ENCODE measurements around the gene ANTXR1. TPM values are rescaled to one million over a fixed set of nuclear protein-coding genes. Genes with fewer than 3 reads are reported as not detected.

The ANTXR1 gene
- total RNA-seq, 2 experiments from 2014 or later: 0.32 TPM; not detected in 1

DNA sequence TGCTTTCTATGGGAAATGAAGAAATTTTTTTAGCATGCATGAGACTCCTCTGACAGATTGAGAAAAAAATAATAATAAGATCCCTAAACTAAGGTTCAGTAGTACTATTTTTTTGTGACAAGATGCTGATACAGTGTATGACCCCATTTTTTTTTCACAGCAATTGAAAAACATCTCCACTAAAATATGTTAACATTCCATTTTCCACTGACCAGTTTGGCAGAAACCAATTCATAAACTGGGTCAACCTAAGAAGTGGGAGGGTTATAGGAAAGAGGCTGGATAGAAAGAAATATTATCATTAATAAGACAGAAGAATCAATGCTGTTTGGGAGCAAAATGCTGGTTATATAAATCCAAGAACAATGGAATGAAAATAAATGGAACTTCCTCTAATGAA, 182.7 kb downstream of the ANTXR1 start:
- CTCF ChIA-PET: interaction anchor here (0.6 kb wide), 1 partner anchor 59 kb away, joined by 3 read pairs; no protein-coding TSS in a partner anchor
- no peaks in the 10 kb centered on the region for H3K36me3 Mint-ChIP-seq (ENCODE audit: low read depth)
- no peak overlapping the region for H3K4me3 Mint-ChIP-seq
- H3K27ac Mint-ChIP-seq: no peak overlapping the region
- no peaks in the 10 kb centered on the region for H3K9me3 Mint-ChIP-seq (ENCODE audit: low read depth)
- ATAC-seq (no peak), DNase-seq (no peak)
- no peaks in the 10 kb centered on the region for H3K4me1 Mint-ChIP-seq
- POLR2A ChIA-PET: no interaction called here
- intact Hi-C loops (cut with DNase I, micrococcal nuclease): no loop called here
- H3K27me3 Mint-ChIP-seq: peaks cover 2% of the 10 kb centered on the region

DNA sequence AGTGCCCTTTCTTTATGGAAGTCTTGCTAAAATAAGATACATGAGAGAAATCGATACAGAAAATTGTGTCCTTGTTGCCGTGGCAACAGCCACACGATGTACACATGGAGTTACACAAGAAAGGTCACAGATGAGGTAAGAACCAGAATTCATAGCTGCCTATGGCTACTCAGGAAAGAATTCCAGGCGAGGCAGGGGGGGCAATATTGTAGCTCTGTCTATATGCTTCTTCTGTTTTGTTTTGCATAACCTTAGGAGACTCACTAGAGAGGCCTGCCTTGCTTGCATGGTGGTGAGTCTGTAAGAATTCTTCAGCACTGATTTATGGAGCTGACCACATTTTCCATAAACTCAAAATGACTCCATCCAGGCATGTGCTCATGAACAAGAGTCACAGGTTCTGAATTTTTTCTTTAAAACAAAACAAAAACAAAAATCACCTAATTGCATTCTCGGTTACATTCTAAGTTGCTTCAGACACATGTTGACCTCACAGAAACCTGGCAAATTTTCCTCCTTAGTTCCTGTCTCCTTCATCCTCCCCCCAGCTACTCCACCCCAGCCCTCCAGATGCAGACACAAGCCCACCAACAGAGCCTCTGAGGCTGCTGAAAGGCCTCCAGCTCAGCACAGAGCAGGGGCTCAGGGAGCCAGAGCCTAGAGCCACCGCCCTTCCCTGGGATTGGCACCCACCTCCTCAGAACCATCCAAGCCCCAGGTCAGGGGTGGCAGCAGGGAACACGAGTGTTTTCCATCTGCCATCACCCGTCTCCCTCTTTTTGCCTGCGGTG, 183.5 kb downstream of the ANTXR1 start:
- ChIA-PET POLR2A (no interaction called here), CTCF (no interaction called here)
- Mint-ChIP-seq H3K9me3 (ENCODE audit: low read depth) (no peaks in the 10 kb centered on the region), H3K4me1 (no peaks in the 10 kb centered on the region), H3K4me3 (no peak overlapping the region), H3K36me3 (ENCODE audit: low read depth) (no peaks in the 10 kb centered on the region), H3K27ac (no peak overlapping the region), H3K27me3 (peaks cover 2% of the 10 kb centered on the region)
- intact Hi-C loops (cut with DNase I, micrococcal nuclease): no loop called here
- ATAC-seq: no peak
- no peak for DNase-seq

DNA sequence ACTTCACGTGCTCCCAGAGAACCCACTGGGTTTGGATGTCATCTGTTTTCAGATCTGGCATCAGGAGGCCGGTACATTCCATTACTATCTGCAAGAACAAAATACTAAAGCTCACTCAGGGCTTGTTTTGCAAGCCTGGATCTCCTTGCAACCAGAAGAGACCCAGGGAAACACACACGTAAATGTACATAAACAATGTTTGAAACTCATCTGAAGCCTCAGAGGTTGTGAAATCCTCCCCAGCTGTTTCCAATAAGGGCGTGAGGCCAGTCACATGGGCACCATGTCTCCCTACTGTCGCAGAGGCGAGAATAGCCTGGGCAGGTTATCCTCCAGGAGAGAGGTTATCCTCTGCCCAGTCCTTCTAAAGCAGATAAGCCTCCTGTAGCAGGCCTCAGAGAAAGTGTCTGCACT, 187.1 kb downstream of the ANTXR1 start:
- ChIA-PET POLR2A (no interaction called here), CTCF (no interaction called here)
- H3K36me3 Mint-ChIP-seq (ENCODE audit: low read depth): no peaks in the 10 kb centered on the region
- DNase-seq: no peak
- H3K27me3 Mint-ChIP-seq: peaks cover 7% of the 10 kb centered on the region
- intact Hi-C loops (cut with DNase I, micrococcal nuclease): no loop called here
- H3K27ac Mint-ChIP-seq: no peak overlapping the region
- no peak for ATAC-seq
- H3K4me1 Mint-ChIP-seq: no peaks in the 10 kb centered on the region
- no peaks in the 10 kb centered on the region for H3K9me3 Mint-ChIP-seq (ENCODE audit: low read depth)
- H3K4me3 Mint-ChIP-seq: no peak overlapping the region

DNA sequence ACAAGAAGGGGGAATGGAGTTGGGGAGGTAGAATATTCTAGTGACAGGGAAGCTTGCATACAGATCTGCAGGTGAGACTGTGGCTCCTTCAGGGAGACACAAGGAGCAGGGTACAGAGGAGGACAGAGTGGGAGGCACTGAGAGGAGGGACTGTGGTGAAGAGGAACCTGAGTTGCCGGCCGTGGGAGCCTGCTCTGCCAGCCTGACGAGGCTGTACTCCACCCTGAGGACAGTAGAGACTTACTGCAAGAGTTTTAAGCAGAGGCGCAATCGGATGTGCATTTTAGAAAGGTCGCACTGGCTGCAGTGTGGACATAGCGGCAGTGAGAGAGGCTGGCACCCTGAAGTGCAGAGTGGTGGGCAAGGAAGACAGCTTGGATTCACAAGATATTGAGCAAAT, 188.3 kb downstream of the ANTXR1 start:
- no peak for ATAC-seq
- peaks cover 7% of the 10 kb centered on the region for H3K27me3 Mint-ChIP-seq
- H3K9me3 Mint-ChIP-seq (ENCODE audit: low read depth): no peaks in the 10 kb centered on the region
- ChIA-PET POLR2A (no interaction called here), CTCF (no interaction called here)
- no peak overlapping the region for H3K27ac Mint-ChIP-seq
- H3K4me1 Mint-ChIP-seq: no peaks in the 10 kb centered on the region
- no peak overlapping the region for H3K4me3 Mint-ChIP-seq
- no peaks in the 10 kb centered on the region for H3K36me3 Mint-ChIP-seq (ENCODE audit: low read depth)
- no peak for DNase-seq
- intact Hi-C loops (cut with DNase I, micrococcal nuclease): no loop called here

DNA sequence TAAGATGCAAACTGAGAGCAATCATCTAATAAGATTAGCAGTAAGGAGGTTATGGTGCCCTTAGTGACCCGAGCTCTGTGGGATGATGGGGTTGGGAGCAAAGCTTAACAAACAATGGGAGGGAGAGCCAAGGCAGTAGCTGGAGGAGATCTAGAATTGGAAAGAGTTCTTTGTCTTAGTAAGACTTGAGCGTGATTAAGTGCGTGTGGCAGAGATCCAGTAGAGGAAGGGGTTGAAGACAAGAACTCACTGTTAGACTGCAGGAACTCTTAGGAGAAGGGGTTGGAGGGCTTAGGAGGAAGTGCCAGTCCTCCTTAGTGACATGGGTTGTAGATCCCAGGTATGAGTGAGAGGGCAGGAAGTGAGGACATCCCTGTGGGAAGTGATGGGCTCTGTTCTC, 189.3 kb downstream of the ANTXR1 start:
- H3K9me3 Mint-ChIP-seq (ENCODE audit: low read depth): peaks cover 2% of the 10 kb centered on the region
- no peaks in the 10 kb centered on the region for H3K36me3 Mint-ChIP-seq (ENCODE audit: low read depth)
- POLR2A ChIA-PET: no interaction called here
- no peak overlapping the region for H3K4me3 Mint-ChIP-seq
- H3K27me3 Mint-ChIP-seq: peaks cover 9% of the 10 kb centered on the region
- CTCF ChIA-PET: interaction anchor here (0.6 kb wide), 1 partner anchor 10 kb away, joined by 3 read pairs; no protein-coding TSS in a partner anchor
- H3K4me1 Mint-ChIP-seq: no peaks in the 10 kb centered on the region
- ATAC-seq (no peak), DNase-seq (no peak)
- intact Hi-C loops (cut with DNase I, micrococcal nuclease): no loop called here
- no peak overlapping the region for H3K27ac Mint-ChIP-seq

DNA sequence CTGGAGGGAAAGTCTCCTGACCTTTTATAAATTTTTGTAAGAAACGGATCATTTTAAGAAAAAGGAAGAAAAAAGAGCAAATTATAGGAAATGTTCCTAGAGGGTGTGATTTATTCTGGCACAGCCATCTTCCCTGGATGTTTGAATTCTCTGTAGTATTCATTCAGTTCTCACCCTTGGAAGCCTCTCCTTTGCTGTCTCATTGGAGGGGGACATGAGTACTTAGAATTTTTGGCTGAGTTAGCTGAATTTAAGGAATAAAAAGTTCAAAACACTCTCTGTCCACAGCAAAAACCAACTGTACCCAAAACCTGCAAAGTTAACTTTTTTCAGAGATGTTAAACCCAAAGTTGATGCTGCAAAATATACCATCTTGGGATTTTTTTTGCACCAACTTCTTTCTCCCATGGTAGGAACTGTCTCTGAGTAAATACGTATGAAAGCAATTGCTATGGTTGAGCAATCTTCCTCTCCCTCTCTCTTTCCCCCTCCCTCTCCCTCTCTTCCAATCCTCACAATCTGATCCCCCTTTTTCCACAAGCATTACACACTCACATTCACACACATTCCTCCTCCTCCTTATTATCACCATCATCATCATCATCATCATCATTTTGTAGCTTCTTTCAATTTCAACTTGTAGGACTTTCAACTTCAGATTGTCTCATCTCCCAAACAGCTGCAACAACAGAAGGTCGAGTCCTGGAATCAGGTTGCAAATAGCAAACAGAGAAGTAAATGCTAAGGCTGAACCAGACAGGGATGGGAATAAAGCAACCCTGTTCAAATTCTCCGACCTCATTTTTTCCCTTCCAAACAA, 190.4 kb downstream of the ANTXR1 start:
- ChIA-PET POLR2A (no interaction called here), CTCF (interaction anchor here (0.7 kb wide), 1 partner anchor 27 kb away, joined by 3 read pairs; no protein-coding TSS in a partner anchor)
- Mint-ChIP-seq H3K4me1 (no peaks in the 10 kb centered on the region), H3K27ac (no peak overlapping the region), H3K36me3 (ENCODE audit: low read depth) (no peaks in the 10 kb centered on the region), H3K9me3 (ENCODE audit: low read depth) (peaks cover 2% of the 10 kb centered on the region), H3K4me3 (no peak overlapping the region), H3K27me3 (peaks cover 9% of the 10 kb centered on the region)
- DNase-seq: no peak
- ATAC-seq: no peak
- intact Hi-C loops (cut with DNase I, micrococcal nuclease): no loop called here

DNA sequence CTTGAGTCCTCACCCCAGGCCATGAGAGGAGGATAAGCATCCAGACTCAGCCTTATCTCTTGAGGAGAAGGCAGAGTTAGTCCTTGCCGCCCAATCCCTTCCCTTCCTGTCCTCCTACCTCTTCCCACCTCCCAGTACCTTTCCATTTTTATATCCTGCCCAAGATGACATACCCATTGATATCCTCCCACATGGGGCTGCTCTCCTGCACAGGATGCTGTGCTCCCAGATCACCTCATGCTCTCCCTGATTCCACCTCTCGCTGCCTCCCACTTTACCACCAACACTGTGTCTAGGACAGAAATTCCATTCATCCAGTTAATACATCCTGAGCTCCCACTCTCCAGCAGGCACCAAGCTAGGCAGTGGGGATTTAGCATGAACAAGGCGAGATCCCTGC, 191.7 kb downstream of the ANTXR1 start:
- Mint-ChIP-seq H3K27me3 (peaks cover 9% of the 10 kb centered on the region), H3K36me3 (ENCODE audit: low read depth) (no peaks in the 10 kb centered on the region), H3K9me3 (ENCODE audit: low read depth) (peaks cover 2% of the 10 kb centered on the region), H3K4me1 (no peaks in the 10 kb centered on the region), H3K27ac (no peak overlapping the region), H3K4me3 (no peak overlapping the region)
- CTCF ChIA-PET: no interaction called here
- intact Hi-C loops (cut with DNase I, micrococcal nuclease): no loop called here
- no peak for DNase-seq
- ATAC-seq: no peak
- POLR2A ChIA-PET: no interaction called here

DNA sequence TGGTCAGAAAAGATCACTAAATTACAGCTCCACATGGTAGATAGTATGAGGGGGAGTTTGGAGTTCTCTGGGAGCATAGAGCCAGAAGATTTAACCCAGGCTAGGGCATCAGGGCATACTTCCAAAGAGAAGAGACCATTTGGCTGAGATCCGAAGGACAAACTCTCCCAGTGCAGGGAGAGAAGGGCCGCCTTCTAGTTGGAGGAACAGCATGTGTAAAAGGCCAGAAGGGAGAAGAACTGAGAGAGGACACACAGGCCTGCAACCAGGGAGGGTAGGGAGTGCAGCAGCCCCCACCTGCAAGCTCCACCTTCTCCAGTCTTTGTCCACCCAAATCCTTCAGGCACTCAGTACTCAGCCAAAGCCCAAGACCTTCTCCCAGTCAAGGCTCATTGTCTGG, 192.1 kb downstream of the ANTXR1 start:
- POLR2A ChIA-PET: interaction anchor here (0.6 kb wide), 1 partner anchor 167 kb away, joined by 3 read pairs; no protein-coding TSS in a partner anchor
- no peaks in the 10 kb centered on the region for H3K4me1 Mint-ChIP-seq
- no peak overlapping the region for H3K4me3 Mint-ChIP-seq
- H3K27ac Mint-ChIP-seq: no peak overlapping the region
- ATAC-seq: no peak
- DNase-seq: no peak
- peaks cover 2% of the 10 kb centered on the region for H3K9me3 Mint-ChIP-seq (ENCODE audit: low read depth)
- CTCF ChIA-PET: no interaction called here
- H3K36me3 Mint-ChIP-seq (ENCODE audit: low read depth): no peaks in the 10 kb centered on the region
- H3K27me3 Mint-ChIP-seq: peaks cover 9% of the 10 kb centered on the region
- intact Hi-C loops (cut with DNase I, micrococcal nuclease): no loop called here

DNA sequence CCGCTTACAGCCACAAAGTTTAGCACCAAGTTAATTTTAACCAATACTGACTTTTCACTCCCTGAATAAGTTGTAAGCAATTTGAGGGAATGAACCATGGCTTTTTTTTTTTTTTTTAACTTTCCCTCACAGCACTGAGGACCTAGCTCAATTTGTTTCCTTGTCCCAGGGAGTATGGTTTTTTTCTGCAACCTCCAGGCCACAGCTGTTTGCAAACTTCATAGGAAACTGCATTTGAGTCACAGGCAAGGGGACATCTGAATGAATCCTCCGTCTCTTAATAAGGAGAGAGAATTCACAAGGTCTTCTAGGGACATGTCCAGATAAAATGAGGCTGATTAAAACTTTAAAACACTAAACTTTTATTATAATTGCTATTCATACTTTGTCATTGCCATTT, 192.5 kb downstream of the ANTXR1 start:
- Mint-ChIP-seq H3K4me1 (no peaks in the 10 kb centered on the region), H3K9me3 (ENCODE audit: low read depth) (peaks cover 2% of the 10 kb centered on the region), H3K27ac (no peak overlapping the region), H3K4me3 (no peak overlapping the region), H3K27me3 (peaks cover 9% of the 10 kb centered on the region), H3K36me3 (ENCODE audit: low read depth) (no peaks in the 10 kb centered on the region)
- DNase-seq (no peak), ATAC-seq (no peak)
- intact Hi-C loops (cut with DNase I, micrococcal nuclease): no loop called here
- ChIA-PET POLR2A (interaction anchor here (0.6 kb wide), 1 partner anchor 167 kb away, joined by 3 read pairs; no protein-coding TSS in a partner anchor), CTCF (no interaction called here)

DNA sequence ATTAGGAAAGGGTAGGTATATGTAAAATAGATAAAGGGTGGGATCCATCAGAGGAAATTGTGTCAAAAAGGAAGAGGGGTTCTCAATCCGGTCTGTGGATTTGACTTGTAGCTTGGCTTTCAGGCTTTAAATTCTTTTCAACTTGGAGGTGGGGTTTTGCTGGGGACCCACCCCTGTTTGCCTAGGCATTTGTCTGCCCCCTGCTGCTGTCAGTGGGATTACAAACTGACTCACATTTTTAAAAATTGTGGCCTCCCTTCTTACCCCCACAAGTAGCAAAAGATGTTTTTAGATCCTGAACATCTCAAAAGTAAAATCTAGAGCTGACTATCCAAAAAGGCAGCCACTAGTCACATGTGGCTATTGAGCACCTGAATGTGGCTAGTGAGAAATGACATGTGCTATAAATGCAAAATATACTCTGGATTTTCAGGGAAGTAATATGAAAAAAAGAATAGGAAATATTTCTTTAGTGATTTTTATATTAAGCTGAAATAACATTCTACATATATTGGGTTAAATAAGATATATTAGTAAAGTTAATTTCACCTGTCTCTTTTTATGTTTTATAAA, 195.1 kb downstream of the ANTXR1 start:
- intact Hi-C loops (cut with DNase I, micrococcal nuclease): no loop called here
- CTCF ChIA-PET: interaction anchor here (0.7 kb wide), 2 partner anchors 24 to 143 kb away, joined by 3 read pairs; no protein-coding TSS in a partner anchor
- peaks cover 2% of the 10 kb centered on the region for H3K9me3 Mint-ChIP-seq (ENCODE audit: low read depth)
- no peak for DNase-seq
- POLR2A ChIA-PET: interaction anchor here (0.7 kb wide), 1 partner anchor 15 kb away, joined by 4 read pairs; no protein-coding TSS in a partner anchor
- H3K27ac Mint-ChIP-seq: no peak overlapping the region
- peaks cover 9% of the 10 kb centered on the region for H3K27me3 Mint-ChIP-seq
- H3K4me3 Mint-ChIP-seq: no peak overlapping the region
- H3K4me1 Mint-ChIP-seq: no peaks in the 10 kb centered on the region
- no peaks in the 10 kb centered on the region for H3K36me3 Mint-ChIP-seq (ENCODE audit: low read depth)
- ATAC-seq: no peak

DNA sequence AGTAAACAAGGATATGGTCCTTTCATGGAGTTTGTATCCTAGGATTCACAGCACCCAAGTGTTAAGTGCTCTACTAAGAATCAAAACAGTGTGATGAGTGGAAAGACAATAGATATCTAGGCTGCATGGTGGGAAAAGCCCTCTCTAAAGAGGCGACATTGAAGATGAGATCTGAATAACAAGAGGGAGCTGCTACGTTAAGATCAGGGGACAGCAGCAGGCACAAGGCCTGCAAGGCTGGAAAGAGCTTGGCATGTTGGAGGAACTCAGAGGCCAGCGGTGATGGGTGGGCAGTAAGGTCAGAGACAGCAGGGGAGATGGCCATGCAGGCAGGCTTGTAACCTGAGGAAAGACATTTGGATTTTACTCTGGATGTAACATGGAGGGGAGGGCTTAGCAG, 196.5 kb downstream of the ANTXR1 start:
- no peak overlapping the region for H3K4me3 Mint-ChIP-seq
- no peak for DNase-seq
- no peaks in the 10 kb centered on the region for H3K36me3 Mint-ChIP-seq (ENCODE audit: low read depth)
- no peaks in the 10 kb centered on the region for H3K4me1 Mint-ChIP-seq
- ChIA-PET CTCF (no interaction called here), POLR2A (no interaction called here)
- ATAC-seq: no peak
- intact Hi-C loops (cut with DNase I, micrococcal nuclease): no loop called here
- peaks cover 2% of the 10 kb centered on the region for H3K9me3 Mint-ChIP-seq (ENCODE audit: low read depth)
- no peak overlapping the region for H3K27ac Mint-ChIP-seq
- peaks cover 7% of the 10 kb centered on the region for H3K27me3 Mint-ChIP-seq

Measured in activated CD4-positive, alpha-beta T cell treated with anti-CD3 and anti-CD28 coated beads for 36 hours (primary cell).